Stimulated activated naive B cell treated with anti-CD40 and anti-IgM and Interleukin-4, amounts not matched to agents 10 μg/mL and 1 μg/mL and 100 μg/mL, for 72 hours (primary cell): ENCODE measurements around the gene TCF7.

Source experiments
- ATAC-seq, 2 donors: fragments of 150-1000 bp; cut with Tn5 transposase; replicated peaks; 2 replicates each; pipeline ENCODE4 v1.10.0; 2021; ENCODE audit warnings: moderate library complexity in 1 of 2
- DNase-seq: peaks from one replicate; pipeline ENCODE4 v3.0.0; 2021
- H3K27ac Mint-ChIP-seq: one replicate; pipeline ENCODE4 v1.8.0; 2022; ENCODE audit warnings: mild to moderate bottlenecking, mixed read lengths
- H3K27me3 Mint-ChIP-seq, 2 donors: one replicate each; pipeline ENCODE4 v1.8.0; 2022; ENCODE audit warnings: mixed read lengths in 2 of 2
- H3K36me3 Mint-ChIP-seq, 2 donors: one replicate each; pipeline ENCODE4 v1.8.0; 2022; ENCODE audit warnings: mixed read lengths in 2 of 2, mild to moderate bottlenecking in 1 of 2
- H3K4me1 Mint-ChIP-seq, 2 donors: one replicate each; pipeline ENCODE4 v1.8.0; 2022; ENCODE audit warnings: mixed read lengths in 2 of 2, mild to moderate bottlenecking in 1 of 2
- H3K4me3 Mint-ChIP-seq, 2 donors: one replicate each; pipeline ENCODE4 v1.8.0; 2022; ENCODE audit warnings: mild to moderate bottlenecking in 2 of 2, mixed read lengths in 2 of 2, moderate library complexity in 1 of 2
- H3K9me3 Mint-ChIP-seq, 2 donors: one replicate each; pipeline ENCODE4 v1.8.0; 2022; ENCODE audit warnings: mixed read lengths in 2 of 2, mild to moderate bottlenecking in 1 of 2

TCF7 gene

DNA sequence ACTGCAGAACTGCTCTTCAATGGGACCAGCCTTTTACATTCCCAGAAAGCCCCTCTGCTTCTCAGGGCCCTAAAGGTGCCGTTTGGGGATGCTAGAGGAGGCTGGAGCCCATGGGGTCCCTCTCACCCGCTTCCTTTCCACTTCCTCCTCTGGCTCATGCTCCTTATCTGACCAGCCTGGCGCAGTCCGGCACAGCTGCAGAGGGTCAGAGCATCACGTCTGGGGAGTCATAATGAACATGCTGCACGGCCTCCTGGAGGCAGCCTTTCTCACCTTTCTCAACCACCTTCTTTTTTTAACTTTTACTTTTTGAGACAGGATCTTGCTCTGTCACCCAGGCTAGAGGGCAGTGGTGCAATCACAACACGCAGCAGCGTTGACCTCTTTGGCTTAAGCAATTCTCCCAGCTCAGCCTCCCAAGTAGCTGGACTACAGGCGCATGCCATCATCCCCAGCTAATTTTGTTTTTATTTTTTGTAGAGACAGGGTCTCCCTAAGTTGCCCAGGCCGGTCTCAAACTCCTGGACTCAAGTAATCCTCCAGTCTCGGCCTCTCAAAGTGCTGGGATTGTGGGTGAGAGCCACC is 15.1 kb upstream of the TCF7 start:
- no peaks in the 10 kb centered on the region for H3K9me3 Mint-ChIP-seq
- DNase-seq = no peak
- ATAC-seq = no peak
- peaks cover 39 to 43% of the 10 kb centered on the region in 2 donors for H3K4me1 Mint-ChIP-seq
- peak overlapping the region in 1 of 2 donors; percentile 62 for H3K4me3 Mint-ChIP-seq
- peak overlapping the region; percentile 98 for H3K27ac Mint-ChIP-seq
- H3K27me3 Mint-ChIP-seq = no peaks in the 10 kb centered on the region
- no peaks in the 10 kb centered on the region for H3K36me3 Mint-ChIP-seq

DNA sequence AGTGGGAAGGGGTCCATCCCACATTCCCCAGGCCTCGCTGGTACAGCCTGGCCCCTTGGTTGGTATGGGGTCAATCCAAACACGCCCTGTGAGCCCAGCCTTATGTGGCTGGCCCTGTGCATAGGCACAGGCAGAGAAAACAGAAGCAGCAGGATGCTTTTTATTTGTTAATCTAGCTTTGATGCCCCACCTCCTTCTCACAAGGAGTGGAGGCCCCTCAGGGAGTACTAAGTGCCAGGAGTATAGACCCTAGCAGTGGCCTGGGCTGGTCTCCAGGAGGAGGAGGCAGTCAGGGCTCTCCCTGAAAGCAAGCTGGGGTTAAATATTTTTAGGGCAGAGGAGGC is 14.6 kb upstream of the TCF7 start:
- no peak for ATAC-seq
- H3K36me3 Mint-ChIP-seq = no peaks in the 10 kb centered on the region
- peak overlapping the region; percentile 98 for H3K27ac Mint-ChIP-seq

DNA sequence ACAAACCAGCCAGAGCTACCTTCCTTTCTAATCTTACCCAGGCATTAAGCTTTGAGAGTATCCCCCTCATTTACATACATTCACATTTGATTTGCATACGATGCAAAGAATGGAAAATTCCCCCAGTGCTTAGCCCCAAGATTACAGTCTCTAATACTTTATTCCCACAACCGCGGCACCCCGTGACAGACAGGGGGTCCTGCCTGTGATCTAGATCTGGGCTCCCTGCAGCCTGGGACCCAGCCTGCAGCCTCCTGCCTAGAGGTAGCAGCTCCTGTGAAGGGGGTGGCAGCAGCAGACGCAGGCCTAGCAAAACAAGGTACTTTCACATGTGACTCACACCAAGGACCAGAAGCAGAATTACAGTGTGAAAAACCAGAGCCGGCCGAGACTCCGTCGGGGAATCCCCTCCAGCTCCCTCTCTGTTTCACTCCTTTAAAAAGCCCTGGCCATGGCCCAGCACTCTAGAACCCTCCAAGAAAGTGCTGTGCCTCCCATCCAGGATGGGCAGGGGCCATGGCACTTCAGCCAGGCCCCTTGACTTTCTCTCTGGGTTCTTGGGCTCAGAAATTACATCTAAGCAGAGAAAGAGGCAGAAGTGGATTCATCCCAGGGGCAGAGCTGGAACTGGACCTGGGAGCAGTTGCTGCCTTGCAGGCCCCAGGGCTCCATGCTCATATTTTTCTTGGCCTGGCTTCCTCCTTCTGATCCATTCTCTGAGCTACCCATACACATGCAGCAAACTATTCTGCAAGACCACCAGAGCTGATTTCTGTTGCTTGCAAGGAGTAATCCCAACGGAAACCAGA is 14.0 kb upstream of the TCF7 start:
- DNase-seq = peak; percentile 87
- Mint-ChIP-seq H3K27ac (peak overlapping the region; percentile 98), H3K4me3 (peak overlapping the region; percentile 62 to 75)

More for the DNA sequence above, 14.6 kb upstream of the TCF7 start:
- H3K9me3 Mint-ChIP-seq = no peaks in the 10 kb centered on the region
- H3K4me1 Mint-ChIP-seq = peaks cover 43 to 45% of the 10 kb centered on the region in 2 donors
- DNase-seq = no peak
- H3K27me3 Mint-ChIP-seq = no peaks in the 10 kb centered on the region
- H3K4me3 Mint-ChIP-seq = peak overlapping the region; percentile 62 to 75

DNA sequence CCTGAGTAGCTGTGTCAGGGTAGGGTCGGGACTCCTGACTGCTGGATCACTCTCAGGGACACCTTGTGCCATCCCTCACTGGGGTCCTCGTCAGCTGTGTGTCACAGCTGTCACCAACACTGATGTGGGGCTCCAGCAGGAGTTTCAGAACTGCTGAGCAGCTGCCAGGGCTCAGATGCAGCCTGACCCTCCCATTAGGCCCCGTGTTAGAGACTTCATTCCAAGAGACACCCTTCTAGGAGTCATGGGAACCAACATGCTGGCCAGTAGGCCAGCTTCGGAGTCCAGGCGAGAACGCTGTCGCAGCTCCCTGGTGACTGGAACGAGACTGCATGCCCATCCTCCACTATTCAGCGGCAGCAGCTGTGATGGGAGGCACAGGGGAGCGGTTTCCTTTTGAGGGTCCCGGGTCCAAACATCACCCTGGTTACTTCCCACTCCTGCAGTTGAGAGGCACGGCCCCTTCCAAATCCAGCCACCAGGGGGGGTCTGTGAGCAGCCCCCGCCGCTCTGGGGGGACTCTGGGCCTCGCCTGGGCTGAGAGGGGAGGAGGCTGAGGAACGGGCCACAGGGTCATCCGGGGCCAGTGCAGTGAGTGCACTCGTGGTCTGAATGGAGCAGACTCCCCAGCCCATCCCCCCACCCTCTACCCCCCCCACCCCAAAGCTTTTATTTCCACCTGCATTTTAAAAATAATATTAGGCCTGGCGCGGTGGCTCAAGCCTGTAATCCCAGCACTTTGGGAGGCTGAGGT is 12.6 kb upstream of the TCF7 start:
- Mint-ChIP-seq H3K27ac (no peak overlapping the region), H3K4me1 (peaks cover 45% of the 10 kb centered on the region in 2 donors), H3K9me3 (no peaks in the 10 kb centered on the region), H3K36me3 (no peaks in the 10 kb centered on the region), H3K4me3 (no peak overlapping the region), H3K27me3 (no peaks in the 10 kb centered on the region)
- ATAC-seq (peak; percentile 18 to 33), DNase-seq (peak; percentile 51)

More for the DNA sequence above, 14.0 kb upstream of the TCF7 start:
- H3K36me3 Mint-ChIP-seq = no peaks in the 10 kb centered on the region
- peaks cover 45% of the 10 kb centered on the region in 2 donors for H3K4me1 Mint-ChIP-seq
- no peaks in the 10 kb centered on the region for H3K27me3 Mint-ChIP-seq
- H3K9me3 Mint-ChIP-seq = no peaks in the 10 kb centered on the region
- peak; percentile 93 to 95 for ATAC-seq

DNA sequence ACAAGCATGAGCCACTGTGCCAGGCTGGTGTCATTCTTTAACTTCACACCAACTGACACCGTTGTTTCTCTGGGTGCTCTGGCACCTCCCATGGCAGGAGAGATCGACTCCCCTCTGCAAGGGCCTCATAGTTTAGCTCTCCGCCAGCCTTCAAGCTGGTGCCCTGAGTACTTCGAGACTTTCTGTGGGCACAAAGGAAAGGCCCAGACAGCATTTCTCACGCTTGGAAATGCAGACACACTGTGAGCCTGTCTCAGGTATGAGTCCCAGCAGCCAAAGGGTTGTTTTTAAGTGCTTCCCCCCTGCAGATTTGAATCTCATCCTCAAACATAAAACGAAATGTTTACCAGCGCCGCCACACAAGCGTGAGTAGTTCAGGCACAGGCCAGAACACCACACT is 11.1 kb upstream of the TCF7 start:
- ATAC-seq (no peak), DNase-seq (no peak)
- H3K36me3 Mint-ChIP-seq = no peaks in the 10 kb centered on the region
- H3K27ac Mint-ChIP-seq = no peak overlapping the region
- no peak overlapping the region for H3K4me3 Mint-ChIP-seq
- no peaks in the 10 kb centered on the region for H3K9me3 Mint-ChIP-seq
- H3K27me3 Mint-ChIP-seq = no peaks in the 10 kb centered on the region
- peaks cover 42 to 43% of the 10 kb centered on the region in 2 donors for H3K4me1 Mint-ChIP-seq

DNA sequence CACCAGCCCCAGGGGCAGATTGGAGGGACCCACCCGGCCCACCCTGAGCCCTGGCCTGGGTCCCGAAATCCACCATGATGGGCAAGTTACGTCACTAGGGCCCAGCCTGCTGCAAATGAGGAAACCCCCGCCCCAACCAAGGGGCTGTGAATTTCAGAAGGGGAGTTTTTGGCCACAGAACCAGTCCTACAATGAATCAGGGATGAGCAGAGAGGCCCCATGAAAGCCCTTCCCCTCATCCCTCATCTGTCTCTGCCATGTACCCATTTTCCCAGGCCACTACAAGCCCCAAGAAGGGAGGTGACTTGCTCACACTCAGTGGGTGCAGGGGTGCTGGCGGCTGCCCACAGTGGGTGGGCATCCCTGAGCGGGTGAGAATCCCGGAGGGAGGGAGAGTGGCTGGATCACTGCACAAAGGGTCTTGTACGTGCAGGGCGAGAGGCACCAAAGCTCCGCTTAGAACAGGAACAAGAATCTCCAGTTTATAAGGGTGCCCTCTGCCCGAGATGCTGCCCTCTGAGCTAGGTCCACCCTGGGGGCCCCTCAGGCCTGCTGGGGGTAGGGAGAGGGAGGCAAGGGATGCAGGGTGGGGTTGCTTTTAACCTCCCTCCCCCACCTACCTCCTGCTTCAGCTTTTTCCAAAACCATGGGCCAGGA is 10.4 kb upstream of the TCF7 start:
- H3K9me3 Mint-ChIP-seq = no peaks in the 10 kb centered on the region
- H3K27me3 Mint-ChIP-seq = no peaks in the 10 kb centered on the region
- peaks cover 36% of the 10 kb centered on the region in 2 donors for H3K4me1 Mint-ChIP-seq
- no peaks in the 10 kb centered on the region for H3K36me3 Mint-ChIP-seq
- peak overlapping the region in 1 of 2 donors; percentile 17 for H3K4me3 Mint-ChIP-seq
- ATAC-seq (no peak), DNase-seq (no peak)
- H3K27ac Mint-ChIP-seq = peak overlapping the region; percentile 45

DNA sequence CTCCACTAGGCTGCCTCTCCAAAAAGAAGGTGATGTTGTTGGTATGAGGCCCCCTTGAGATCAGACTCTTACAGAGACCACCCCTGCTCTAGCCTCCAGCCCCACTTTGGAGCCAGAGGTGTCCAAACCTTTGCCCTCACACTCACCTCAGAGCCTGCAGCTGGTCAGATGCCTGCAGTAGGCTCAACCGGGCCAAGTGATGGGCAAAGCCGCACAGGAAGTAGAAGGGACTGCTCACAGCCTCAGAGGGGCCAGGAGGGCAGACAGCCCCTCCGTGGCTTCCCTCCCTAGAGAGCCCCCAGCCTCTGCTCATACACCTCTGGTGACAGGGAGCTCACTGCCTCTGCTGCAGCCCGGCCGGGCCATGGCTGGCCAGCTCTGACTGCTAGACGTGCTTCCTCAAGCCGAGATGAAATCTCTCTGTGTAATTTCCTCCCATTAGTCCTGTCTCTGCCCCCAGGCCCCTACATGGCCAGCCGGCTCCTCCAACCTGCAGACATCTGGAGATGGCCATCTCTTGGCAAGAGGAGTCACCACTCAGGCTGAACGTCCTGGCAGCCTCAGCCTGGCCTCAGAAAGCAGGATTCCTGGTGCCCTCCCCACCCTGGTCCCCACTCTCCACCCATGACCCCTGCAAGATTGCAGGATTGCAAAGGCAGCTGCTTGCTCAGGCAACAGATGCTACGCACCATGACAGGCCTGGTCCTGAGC is 7.3 kb upstream of the TCF7 start:
- Mint-ChIP-seq H3K27me3 (peaks cover 4 to 6% of the 10 kb centered on the region in 2 donors), H3K9me3 (no peaks in the 10 kb centered on the region), H3K4me3 (no peak overlapping the region), H3K4me1 (peaks cover 6 to 14% of the 10 kb centered on the region in 2 donors), H3K27ac (peak overlapping the region; percentile 4), H3K36me3 (no peaks in the 10 kb centered on the region)
- DNase-seq (no peak), ATAC-seq (no peak)

DNA sequence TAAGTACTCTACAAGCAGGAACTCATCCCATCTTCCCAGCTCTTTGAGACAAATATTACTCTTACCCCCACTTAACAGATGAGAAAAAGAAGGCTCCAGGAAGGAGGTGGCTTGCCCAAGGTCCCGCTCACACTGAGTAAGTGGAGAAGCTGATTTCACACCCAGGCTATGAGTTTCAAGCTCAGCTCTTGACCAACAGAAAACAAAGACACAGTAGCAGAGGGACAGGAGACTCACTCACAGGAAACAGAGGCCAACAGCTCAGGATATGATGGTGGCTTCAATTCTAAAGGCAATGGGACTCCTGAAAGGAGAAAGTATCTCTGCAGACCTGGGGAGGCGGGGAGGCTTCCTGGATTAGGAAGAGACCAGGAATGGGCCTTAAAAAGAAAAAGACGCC is 6.7 kb upstream of the TCF7 start:
- Mint-ChIP-seq H3K9me3 (no peaks in the 10 kb centered on the region), H3K4me1 (peaks cover 6 to 17% of the 10 kb centered on the region in 2 donors), H3K27ac (no peak overlapping the region), H3K27me3 (peaks cover 8 to 11% of the 10 kb centered on the region in 2 donors), H3K4me3 (no peak overlapping the region), H3K36me3 (no peaks in the 10 kb centered on the region)
- DNase-seq = no peak
- no peak for ATAC-seq

DNA sequence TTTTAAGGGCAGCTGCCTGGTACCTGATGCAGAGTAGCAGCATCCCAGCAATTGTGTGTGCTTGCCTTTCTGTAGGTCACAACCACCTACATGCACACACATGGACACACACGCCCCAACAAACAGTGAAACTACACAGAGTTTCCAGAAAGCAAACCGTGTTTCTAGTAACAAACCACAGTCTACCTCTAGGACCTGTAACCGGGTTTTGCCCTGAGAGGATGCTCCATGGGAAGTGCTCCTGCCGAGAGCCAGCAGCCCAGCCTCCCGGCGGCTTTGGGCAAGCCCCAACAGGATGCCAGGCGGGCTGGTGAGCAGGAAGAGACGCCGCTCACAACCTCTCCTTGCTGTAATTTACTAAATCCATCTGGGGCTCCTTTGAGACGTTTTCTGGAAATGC is 4.1 kb upstream of the TCF7 start:
- DNase-seq (no peak), ATAC-seq (no peak)
- peaks cover 18 to 23% of the 10 kb centered on the region in 2 donors for H3K27me3 Mint-ChIP-seq
- H3K4me3 Mint-ChIP-seq = no peak overlapping the region
- H3K4me1 Mint-ChIP-seq = peaks cover 15 to 16% of the 10 kb centered on the region in 2 donors
- H3K27ac Mint-ChIP-seq = no peak overlapping the region
- no peaks in the 10 kb centered on the region for H3K36me3 Mint-ChIP-seq
- H3K9me3 Mint-ChIP-seq = no peaks in the 10 kb centered on the region

DNA sequence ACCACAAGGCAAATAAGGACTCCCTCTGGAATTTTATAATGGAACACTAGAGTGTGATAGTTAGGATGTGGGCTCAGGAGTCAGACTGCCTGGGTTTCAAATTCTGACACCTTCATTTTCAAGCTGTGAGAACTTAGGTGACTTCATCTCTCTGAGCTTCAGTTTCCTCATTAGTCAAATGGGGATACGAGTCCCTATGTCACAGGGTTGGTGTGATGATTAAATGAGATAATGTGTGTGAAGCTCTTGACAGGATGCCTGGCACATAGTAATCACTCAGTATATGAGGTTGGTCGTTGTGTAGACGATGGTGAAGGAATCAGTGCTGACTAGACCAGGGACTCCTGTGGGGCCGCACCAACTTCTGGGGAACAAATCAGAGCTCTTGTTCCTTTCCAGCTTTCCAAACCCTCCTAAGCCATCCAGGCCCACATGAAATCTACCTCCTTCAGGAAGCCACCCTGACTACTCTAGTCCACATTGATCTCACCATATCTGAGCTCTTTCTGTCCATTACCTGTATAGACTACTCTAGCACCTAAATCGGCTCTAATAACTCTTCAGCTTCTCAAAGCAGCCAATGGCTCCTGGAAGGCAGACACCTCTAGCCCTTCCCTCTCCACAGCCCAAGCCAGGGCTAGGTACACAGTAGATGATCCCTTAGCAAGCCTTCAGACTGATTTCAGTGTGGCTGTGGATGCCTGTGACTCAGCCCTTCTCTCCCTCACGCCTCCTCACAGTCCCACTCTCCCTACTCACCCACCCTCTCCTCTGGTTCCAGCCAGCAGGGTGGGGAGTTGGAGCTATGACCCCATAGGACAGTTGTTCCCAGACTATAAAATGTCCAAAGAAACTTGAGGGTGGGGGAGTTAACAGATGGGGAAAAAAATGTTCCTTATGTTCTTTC is 2.5 kb upstream of the TCF7 start:
- Mint-ChIP-seq H3K36me3 (no peaks in the 10 kb centered on the region), H3K4me3 (no peak overlapping the region), H3K9me3 (no peaks in the 10 kb centered on the region), H3K27ac (no peak overlapping the region), H3K4me1 (peaks cover 16 to 17% of the 10 kb centered on the region in 2 donors), H3K27me3 (peaks cover 18 to 23% of the 10 kb centered on the region in 2 donors)
- ATAC-seq = no peak
- DNase-seq = no peak

DNA sequence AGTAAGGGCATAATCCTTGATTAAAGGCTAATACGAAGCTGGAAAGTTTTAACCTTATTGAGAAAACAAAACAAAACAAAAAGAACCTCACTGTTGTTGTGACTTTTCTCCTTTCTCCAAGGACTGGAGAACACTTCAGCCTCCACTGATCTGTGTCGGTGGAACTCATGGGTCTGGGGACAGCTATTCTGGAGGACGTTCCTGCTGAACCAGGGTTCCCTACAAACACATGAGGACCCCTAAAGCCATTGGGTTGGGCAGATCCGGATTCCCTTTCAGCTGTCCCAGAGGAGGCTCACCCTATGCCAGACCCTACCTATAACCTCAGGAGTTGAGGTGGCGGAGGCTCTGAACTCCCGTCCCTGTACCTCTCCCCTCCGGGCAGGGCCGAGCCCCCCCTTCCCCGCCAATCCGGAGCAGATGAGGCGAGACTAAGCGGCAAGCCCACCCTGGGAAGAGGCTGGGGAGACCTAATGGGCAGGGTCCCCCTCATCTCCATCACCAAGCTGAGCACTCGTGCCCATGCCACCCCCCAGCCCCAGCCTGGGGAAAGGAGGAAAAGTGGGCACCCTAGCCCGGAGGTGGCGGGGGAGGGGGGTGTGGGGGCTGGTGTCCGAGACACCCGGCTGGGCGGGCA is 1.6 kb upstream of the TCF7 start:
- H3K4me3 Mint-ChIP-seq = peak overlapping the region in 1 of 2 donors; percentile 16
- H3K36me3 Mint-ChIP-seq = no peaks in the 10 kb centered on the region
- ATAC-seq (no peak), DNase-seq (no peak)
- peaks cover 18 to 27% of the 10 kb centered on the region in 2 donors for H3K27me3 Mint-ChIP-seq
- no peak overlapping the region for H3K27ac Mint-ChIP-seq
- no peaks in the 10 kb centered on the region for H3K9me3 Mint-ChIP-seq
- H3K4me1 Mint-ChIP-seq = peaks cover 16 to 20% of the 10 kb centered on the region in 2 donors

DNA sequence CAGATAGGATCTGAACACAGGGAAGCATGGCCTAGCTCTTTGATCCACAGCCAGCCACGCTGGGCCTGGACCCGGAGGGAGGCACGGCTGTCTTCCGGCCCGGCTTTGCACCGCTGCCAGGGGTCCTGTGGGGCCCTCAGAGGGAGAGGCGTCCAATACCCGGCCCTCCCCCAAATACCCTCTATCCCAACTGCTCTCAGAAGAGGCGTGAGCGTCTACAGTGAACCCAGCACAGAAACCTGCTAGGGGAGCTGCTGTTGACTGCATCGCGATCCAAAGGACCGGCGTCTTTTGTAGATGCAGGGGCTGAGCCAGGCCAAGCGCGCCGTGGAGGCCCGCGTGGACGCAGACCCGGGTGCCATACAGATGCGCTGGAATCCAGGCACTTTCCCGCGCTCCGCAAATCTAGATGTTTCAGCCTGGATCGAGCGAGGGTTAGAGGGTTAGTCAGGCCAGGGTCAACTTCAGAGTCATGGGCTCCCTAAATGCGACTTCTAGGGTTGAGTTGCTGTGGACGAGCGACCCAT is 1.1 kb upstream of the TCF7 start:
- H3K9me3 Mint-ChIP-seq = no peaks in the 10 kb centered on the region
- H3K4me1 Mint-ChIP-seq = peaks cover 16 to 20% of the 10 kb centered on the region in 2 donors
- DNase-seq (no peak), ATAC-seq (no peak)
- peak overlapping the region; percentile 56 for H3K27ac Mint-ChIP-seq
- H3K36me3 Mint-ChIP-seq = no peaks in the 10 kb centered on the region
- H3K4me3 Mint-ChIP-seq = peak overlapping the region; percentile 85 to 88
- H3K27me3 Mint-ChIP-seq = peaks cover 18 to 27% of the 10 kb centered on the region in 2 donors
